ENCODE measurements around the gene CHCHD6.

CHCHD6 gene

DNA sequence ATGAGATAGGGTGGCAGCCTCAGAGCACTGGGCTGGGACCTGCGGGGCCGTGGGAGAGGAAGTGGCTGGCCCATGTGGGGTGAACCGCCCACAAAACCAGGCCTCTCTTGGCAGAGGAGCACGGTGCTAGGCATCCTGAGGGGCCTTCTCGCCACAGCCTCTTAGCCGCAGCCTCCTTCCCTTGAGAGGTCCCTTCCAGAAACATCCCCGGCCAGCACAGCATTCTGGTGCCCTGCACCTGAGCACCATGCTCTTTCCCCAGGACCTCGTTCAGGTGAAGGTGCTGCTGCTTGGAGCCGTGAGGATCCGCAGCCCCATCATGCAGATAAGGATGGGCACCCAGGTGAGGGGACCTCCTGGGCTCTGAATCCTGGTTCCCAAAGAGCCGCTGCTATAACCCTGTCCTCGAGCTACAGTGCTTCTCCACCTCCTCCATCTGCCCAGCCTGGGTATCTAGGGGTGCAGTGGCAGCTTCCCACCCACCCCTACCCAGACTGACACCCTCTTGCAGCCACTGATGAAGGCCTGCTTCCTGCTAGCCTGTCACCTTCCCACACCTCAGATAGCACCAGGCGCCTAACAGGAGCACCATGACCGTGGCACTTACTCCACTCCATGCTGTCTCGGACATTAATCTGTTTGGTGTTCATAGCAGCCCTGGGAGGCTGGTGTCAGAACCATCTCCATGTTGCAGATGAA is 37.9 kb upstream of the CHCHD6 start:
- Histone ChIP-seq H4K20me1 (ENCODE audit: low read depth, low read length) (no peaks in the 10 kb centered on the region), H2AFZ (ENCODE audit: low read depth, low read length, severe bottlenecking) (no peak overlapping the region), H3K9ac (ENCODE audit: low read length) (no peak overlapping the region), H3K9me2 (replicated peaks; ENCODE audit: insufficient read depth, low read length) (no peaks in the 10 kb centered on the region), H3K9me3 (ENCODE audit: insufficient read depth, low read length) (peaks cover 3% of the 10 kb centered on the region; the same call in 1 of the 2 replicates), H3K27ac (ENCODE audit: low read depth, low read length) (no peak overlapping the region), H3K4me2 (ENCODE audit: low read depth, low read length, poor library complexity, severe bottlenecking) (no peak overlapping the region), H3K36me3 (ENCODE audit: low read length) (no peaks in the 10 kb centered on the region), H3K27me3 (ENCODE audit: low read length) (no peaks in the 10 kb centered on the region), H3F3A (ENCODE audit: insufficient read depth) (no peaks in the 10 kb centered on the region), H3K79me2 (ENCODE audit: insufficient read depth, low read length) (no peaks in the 10 kb centered on the region), H3K4me3 (ENCODE audit: insufficient read depth, low read length, poor library complexity, severe bottlenecking) (no peak overlapping the region)
- TF ChIP-seq, protein P1, sequence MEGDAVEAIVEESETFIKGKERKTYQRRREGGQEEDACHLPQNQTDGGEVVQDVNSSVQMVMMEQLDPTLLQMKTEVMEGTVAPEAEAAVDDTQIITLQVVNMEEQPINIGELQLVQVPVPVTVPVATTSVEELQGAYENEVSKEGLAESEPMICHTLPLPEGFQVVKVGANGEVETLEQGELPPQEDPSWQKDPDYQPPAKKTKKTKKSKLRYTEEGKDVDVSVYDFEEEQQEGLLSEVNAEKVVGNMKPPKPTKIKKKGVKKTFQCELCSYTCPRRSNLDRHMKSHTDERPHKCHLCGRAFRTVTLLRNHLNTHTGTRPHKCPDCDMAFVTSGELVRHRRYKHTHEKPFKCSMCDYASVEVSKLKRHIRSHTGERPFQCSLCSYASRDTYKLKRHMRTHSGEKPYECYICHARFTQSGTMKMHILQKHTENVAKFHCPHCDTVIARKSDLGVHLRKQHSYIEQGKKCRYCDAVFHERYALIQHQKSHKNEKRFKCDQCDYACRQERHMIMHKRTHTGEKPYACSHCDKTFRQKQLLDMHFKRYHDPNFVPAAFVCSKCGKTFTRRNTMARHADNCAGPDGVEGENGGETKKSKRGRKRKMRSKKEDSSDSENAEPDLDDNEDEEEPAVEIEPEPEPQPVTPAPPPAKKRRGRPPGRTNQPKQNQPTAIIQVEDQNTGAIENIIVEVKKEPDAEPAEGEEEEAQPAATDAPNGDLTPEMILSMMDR (IDR thresholded peaks at IDR 0.05; ENCODE audit: insufficient read depth, low read length, poor library complexity, severe bottlenecking), result no peak
- no peak for TF ChIP-seq EZH2phosphoT487 (conservative IDR thresholded peaks at IDR 0.05; ENCODE audit: low read length)

DNA sequence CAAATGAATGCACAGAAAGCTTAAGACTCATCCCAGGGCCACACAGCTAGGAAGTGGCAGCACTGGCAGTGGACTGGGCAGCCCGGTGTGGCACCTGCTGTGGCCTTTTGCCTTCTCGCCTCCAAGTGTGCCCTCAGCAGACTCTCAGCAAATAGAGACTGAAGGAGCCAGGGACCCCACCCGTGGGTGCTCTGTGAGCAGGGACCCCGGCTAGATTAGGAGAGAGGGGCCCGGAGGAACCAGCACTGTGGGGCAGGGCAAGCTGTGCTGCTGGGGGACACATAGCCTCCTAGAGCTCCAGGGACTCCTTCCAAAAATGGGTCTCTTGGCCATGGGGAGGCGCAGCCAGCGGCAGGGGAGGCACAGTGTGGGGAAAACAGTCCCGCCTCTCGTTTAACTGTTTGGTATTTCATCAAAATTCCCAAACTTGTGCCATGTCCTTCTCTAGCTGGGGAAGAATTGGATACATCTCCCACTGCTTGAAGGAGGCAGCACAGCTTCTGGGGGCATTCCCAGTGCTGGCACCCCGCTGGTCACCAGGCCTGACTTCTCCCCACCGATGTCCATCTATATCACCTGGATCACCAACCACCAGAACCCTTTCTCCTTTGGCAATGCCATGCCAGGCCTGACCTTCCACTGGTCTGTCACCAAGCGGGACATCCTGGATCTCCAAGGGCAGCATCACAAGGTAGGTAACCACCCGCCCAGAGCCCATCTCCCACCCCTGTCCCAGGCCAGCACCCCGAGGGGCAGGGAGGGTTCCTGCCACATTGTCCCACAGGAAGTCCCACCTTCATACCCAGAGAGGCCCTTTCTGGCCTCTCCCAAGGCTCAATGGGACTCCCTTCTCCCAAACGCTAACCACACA is 37.1 kb upstream of the CHCHD6 start:
- no peak overlapping the region for H3K9ac ChIP-seq (ENCODE audit: low read length)
- H3K4me3 ChIP-seq (ENCODE audit: insufficient read depth, low read length, poor library complexity, severe bottlenecking), result no peak overlapping the region
- H3K4me2 ChIP-seq (ENCODE audit: low read depth, low read length, poor library complexity, severe bottlenecking), result no peak overlapping the region
- no peaks in the 10 kb centered on the region for H3K27me3 ChIP-seq (ENCODE audit: low read length)
- H3K9me2 ChIP-seq (replicated peaks; ENCODE audit: insufficient read depth, low read length), result no peaks in the 10 kb centered on the region
- H3K79me2 ChIP-seq (ENCODE audit: insufficient read depth, low read length), result no peaks in the 10 kb centered on the region
- no peaks in the 10 kb centered on the region for H3F3A ChIP-seq (ENCODE audit: insufficient read depth)
- H2AFZ ChIP-seq (ENCODE audit: low read depth, low read length, severe bottlenecking), result no peak overlapping the region
- H3K36me3 ChIP-seq (ENCODE audit: low read length), result no peaks in the 10 kb centered on the region
- no peak overlapping the region for H3K27ac ChIP-seq (ENCODE audit: low read depth, low read length)
- H4K20me1 ChIP-seq (ENCODE audit: low read depth, low read length), result no peaks in the 10 kb centered on the region
- no peaks in the 10 kb centered on the region for H3K9me3 ChIP-seq (ENCODE audit: insufficient read depth, low read length)
- no peak for TF ChIP-seq EZH2phosphoT487 (conservative IDR thresholded peaks at IDR 0.05; ENCODE audit: low read length)
- TF ChIP-seq, protein P1 (IDR thresholded peaks at IDR 0.05; ENCODE audit: insufficient read depth, low read length, poor library complexity, severe bottlenecking), result no peak

DNA sequence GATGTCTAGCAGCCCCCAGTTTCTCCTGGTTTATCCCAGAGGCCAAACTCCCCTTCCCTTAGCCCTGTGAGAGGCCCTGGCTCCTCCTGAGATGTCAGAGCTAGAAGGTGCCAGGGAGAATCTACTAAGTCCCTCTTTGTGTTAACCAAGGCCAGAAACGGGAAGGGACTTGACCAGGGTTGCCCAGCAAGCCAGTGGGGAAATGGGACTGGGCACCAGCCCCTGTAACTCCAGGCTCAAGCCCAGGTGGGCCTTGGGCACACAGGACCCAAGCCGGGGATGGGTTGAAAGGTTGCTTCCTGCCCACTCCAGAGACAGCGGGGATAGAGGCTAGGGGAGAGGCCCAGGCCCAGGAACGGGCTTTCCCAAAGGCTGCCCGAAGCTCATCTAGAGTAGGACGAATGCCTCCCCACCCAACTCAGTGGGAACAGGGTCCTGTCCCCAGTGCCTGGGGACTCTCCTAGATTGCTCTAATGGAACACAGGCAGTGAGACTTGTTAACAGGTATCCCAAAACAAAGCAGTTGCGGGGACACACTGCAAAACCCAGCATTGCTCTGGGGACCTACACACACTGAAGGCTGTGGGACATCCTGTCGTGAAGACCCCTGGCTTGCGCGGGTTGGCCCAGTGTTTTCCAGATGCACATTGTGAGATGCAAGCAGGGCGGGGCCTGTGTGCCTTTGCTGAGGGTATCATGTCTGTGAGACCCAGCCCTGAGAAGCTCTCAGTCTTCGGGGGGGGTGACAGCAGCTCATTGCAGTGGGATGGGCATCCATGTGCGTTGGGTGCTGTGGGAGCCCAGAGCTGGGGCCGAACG is 36.2 kb upstream of the CHCHD6 start:
- H3K79me2 ChIP-seq (ENCODE audit: insufficient read depth, low read length), result no peaks in the 10 kb centered on the region
- H3K4me2 ChIP-seq (ENCODE audit: low read depth, low read length, poor library complexity, severe bottlenecking), result no peak overlapping the region
- TF ChIP-seq, protein P1 (IDR thresholded peaks at IDR 0.05; ENCODE audit: insufficient read depth, low read length, poor library complexity, severe bottlenecking), result no peak
- no peak for TF ChIP-seq EZH2phosphoT487 (conservative IDR thresholded peaks at IDR 0.05; ENCODE audit: low read length)
- H3K27ac ChIP-seq (ENCODE audit: low read depth, low read length), result no peak overlapping the region
- H3K4me3 ChIP-seq (ENCODE audit: insufficient read depth, low read length, poor library complexity, severe bottlenecking), result no peak overlapping the region
- H3K9me2 ChIP-seq (replicated peaks; ENCODE audit: insufficient read depth, low read length), result no peaks in the 10 kb centered on the region
- H3K36me3 ChIP-seq (ENCODE audit: low read length), result no peaks in the 10 kb centered on the region
- H3K9me3 ChIP-seq (ENCODE audit: insufficient read depth, low read length), result no peaks in the 10 kb centered on the region
- H3K9ac ChIP-seq (ENCODE audit: low read length), result no peak overlapping the region
- H3K27me3 ChIP-seq (ENCODE audit: low read length), result no peaks in the 10 kb centered on the region
- no peaks in the 10 kb centered on the region for H3F3A ChIP-seq (ENCODE audit: insufficient read depth)
- no peaks in the 10 kb centered on the region for H4K20me1 ChIP-seq (ENCODE audit: low read depth, low read length)
- no peak overlapping the region for H2AFZ ChIP-seq (ENCODE audit: low read depth, low read length, severe bottlenecking)
